NCI-H2171 treated with DMSO at 0.1 percent for 48 hours (cell line): ENCODE measurements around the gene SETDB1.

Source experiments
- DNase-seq: peaks from one replicate; lab custom pipeline; 2025; lab: John Stamatoyannopoulos, UW

Gene SETDB1

DNA sequence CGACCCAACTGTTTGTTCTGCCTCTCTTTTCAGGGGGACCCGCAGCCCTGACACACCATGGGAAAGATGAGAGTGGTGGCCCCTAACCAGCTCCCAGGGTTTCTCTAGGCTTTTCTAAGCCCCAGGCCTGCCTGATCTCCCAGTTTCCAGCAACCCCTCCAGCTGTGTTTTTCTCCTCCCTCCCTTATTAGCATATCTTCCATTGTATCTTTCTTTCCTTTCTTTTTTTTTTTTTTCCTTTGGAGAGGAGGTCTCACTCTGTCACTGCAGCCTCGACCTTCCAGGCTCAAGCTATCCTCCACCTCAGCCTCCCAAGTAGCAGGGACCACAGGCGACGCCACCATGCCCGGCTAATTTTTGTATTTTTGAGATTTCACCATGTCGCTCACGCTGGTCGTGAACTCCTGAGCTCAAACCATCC is 50.2 kb downstream of the SETDB1 start:
- DNase-seq, result no peak

DNA sequence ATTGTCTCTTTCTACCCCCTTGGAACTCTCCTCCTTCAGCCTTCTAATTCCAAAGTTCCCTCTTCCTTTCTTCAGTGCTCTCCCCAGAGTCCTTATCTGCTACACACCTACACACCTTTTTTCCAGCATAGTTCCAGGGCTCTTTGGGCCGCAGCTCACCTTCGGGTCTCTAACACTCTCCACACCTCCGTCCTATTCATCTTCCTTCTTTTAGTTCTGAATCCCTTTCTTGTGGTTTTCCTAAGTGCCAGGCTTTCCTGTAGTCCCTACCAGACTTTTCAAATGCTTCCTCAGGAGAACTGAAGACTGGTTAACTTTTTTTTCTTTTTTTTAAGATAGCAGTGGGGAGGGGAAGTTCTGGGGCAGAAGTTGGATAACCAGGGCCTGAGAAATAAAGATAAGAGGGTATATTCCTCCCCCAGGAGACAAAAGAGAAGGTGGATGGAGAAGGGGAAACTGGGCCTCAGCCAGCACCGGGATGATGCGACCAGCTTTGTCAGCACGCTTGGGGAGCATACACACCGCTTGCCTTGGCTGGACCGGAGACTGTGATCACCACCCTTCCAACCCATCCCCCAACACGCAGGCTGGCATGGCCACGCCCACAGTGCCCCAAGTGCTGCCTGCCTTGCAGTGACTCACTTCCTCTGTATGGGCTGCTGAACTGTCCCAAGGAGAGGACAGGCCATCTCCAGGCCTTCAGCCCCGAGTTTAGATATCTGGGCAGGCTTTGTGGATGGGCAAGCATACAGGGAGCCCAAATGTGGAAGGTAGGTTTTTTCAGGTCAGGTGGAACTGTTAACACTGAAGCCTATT is 50.9 kb downstream of the SETDB1 start:
- no peak for DNase-seq

DNA sequence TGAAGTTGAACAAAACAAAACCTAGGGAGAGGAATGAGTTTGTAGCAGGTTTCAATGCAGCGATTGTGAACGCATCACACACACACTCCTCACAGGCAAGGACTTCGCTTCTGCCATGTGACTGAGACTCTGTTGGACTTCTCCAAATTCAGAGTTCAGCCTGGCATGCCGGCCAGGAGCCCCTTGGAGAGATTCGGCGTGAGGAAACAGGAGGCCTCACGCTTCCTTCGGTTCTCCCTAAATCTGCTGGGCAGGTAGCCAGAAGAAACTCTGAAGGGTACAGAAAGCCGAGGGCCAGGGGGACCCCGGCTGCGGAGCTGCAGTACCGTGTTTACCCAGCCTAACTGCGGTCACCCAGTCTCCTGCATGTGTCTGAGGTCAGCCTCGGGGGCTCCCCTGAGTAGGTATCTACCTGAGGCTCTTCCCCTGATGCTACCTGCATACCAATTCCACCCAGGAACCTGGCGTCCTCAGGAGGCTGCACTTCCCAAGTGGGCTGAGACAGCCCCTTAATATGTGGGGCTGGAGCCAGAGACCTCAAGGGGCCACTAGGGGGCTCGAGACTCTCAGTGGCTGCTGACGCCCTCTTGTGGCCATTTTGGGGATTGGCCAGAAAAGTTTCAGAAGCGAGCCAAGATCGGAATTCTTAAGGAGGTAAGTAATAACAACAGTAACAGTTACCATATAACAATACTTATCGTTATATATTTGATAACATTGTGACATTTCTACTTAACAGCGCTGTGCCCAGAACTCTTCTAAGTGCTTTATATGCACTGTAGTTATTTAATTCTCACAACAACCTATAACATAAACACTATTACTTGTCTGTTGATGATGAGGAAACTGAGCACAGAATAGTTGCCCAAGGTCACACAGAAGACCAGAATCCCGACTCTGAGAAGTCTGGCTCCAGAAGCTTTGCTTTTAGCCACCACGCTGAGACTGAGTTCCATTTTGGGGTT is 53.2 kb downstream of the SETDB1 start:
- peak; percentile 87 for DNase-seq

DNA sequence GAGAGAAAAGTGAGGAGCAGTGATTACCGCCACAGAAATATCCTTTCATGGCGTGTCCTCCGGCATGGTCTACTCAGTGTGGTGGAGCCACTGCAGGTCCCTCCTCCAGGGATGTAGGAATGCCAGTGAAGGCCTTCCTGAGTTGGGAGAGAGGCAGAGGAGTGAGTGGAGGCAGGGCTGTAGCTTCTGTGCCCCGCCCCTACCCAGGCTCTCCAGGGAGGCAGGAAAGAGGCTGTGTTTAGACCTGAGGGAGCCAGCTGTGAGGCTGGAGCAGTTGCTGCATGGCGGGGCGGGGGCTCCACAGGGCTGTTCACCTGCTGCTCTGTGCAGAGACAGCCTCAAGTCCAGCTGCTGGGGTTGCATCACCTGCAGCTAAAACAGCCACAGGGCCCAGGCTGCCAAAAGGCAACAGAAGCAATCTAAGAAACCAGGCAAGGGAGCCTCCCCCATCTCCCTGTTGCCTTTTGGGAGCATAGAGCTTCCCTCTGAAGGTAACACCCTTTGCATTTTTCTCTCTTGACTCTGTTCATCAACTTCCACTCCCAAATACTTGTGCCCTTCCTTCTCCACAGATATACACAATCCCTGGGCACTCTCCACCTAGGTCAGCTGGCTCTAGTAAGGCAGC is 55.1 kb downstream of the SETDB1 start:
- DNase-seq, result peak; percentile 97

DNA sequence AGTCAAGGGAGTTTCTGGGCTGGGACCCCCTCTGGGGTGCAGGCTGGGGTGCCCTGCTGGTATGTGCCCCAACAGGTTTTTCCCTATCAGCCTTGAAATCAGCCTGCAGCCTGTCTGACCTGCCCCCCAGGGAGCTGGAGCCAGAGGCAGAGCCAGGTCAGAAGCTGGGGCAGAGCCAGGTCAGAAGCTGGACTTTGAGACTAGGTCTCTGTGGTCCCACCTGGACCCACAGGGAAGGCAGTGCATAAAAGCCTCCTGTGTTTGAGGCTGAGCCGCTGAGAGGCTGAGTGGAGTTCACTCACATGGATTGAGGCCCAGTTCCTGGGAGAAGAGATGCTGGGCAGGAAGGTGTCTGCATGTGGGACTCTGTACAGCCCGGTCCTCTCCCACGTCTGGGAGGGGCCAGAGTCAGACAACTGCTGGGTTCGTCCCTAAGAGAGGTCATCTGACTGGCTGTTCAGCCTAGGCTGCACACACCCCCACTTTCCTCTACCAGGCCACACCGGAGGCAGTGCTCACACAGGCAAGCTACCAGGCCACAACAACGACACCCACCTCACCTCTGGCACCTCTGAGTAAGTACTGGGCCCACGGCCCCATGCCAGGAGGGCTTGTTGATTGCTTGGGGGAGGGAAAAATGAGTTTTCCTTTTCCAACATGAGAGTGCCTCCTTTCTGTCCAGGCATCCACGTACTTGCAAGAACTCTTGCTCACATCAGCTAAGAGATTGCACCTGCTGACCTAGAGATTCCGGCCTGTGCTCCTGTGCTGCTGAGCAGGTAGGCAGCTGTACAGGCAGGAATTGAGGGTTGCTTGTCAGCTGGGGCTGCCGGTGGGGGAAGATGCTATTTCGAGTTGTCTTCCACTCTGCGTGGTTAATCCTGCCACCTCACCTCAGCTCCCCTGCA is 55.9 kb downstream of the SETDB1 start, which contains the start of gene ANXA9:
ANXA9 (plus strand) TSS at position 488 of the 908 bp plus-strand sequence. CDS start 814 bp downstream, outside the sequence.
- DNase-seq, result no peak

DNA sequence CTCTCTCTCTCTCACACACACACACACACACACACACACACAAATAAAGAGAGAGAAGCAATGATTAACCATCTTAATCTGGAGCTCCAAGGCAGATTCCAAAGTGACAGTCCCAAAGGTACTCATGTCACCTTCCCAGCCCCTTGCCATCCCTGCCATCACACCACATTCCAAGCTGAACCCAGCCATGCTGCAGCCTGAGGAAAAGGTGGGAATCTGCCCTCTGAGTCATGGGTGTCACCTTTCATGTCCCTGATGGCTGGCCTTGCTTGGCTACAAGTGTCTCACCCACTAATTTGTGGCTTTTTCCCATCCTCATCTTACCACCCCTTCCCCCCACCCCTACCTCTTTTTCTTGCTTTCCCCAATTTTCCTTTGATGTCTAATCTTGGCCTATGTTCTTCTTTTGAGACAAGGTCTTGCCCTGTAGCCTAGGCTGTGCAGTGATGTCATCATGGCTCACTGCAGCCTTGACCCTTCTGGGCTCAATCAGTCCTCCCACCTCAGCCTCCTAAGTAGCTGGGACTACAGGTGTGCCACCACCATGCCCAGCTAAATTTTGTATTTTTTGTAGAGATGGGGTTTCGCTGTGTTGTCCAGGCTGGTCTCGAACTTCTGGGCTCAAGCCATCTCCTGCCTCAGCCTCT is 59.1 kb downstream of the SETDB1 start:
- no peak for DNase-seq

DNA sequence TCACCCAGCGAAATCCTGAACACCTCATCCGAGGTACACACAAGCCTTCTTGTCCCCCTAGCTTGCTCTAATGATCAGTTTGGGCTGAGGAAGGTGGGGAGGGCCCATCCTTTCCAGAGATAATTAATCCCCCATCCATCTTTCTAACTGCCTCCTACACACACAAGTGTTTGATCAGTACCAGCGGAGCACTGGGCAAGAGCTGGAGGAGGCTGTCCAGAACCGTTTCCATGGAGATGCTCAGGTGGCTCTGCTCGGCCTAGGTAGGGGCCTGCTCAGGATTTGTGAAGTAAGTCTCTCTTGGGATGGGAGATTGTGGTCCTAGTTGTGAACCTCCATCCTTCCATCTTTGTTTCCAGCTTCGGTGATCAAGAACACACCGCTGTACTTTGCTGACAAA is 61.8 kb downstream of the SETDB1 start:
- DNase-seq, result no peak

DNA sequence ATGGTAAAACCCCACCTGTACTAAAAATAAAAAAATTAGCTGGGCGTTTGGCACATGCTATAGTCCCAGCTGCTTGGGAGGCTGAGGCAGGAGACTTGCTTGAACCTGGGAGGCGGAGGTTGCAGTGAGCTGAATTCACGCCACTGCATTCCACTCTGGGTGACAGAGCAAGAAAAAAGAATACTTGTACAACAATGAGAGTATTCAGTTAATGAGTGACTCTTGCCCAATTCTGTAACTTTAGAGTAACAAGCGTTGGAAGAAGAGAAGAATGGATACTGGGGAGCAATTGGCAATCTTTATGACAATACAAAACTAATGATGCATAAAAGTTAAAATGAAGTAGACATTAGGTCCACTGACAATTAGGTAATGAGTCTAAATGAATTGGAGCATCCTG is 66.5 kb downstream of the SETDB1 start:
- no peak for DNase-seq

DNA sequence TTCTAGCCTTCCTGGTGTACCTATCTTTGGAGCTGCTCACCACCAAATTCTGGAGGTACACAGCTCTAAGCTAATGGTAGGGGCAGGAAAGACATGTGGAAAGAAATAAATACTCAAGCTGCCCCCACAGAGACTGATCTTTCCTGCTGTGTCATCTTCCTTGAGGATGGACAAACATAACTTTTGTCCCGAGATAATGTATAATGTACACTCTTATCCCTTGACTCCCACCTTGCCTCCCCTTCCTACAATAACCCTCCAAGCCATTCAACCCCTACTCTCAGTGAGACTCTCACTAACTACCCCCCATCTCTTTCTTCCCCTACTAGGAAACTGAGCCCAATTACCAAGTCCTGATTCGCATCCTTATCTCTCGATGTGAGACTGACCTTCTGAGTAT is 68.1 kb downstream of the SETDB1 start:
- DNase-seq, result no peak

DNA sequence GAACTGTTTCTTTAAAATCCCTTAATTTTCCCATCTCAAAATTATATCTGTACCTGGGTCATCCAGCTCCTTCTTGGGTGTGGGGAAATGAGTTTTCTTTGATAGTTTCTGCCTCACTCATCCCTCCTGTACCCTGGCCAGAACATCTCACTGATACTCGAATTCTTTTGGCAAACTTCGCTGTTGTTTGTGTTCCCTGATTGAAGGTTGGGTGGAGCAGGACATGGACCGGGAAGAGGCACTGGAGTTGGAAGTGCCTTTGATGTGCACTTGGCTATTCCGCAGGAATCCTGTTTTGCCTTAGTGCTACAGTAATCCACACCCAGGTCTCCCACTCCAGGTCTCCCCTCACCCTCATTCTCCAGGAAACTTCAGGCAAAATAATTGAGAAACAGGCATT is 69.3 kb downstream of the SETDB1 start:
- no peak for DNase-seq

DNA sequence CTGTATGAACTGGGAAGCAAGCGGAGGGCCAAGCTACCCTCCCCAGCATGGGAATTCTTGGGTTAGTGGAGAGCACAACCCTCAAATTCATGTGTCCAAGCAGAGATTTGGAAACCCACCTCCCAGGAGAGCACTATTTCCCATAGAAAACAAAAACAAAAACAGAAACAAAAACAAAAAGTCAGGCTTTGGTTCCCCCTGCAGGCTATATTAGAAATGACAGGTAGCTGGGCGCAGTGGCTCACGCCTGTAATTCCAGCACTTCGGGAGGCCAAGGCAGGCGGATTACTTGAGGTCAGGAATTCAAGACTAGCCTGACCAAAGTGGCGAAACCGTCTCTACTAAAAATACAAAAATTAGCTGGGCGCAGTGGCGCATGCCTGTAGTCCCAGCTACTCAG is 69.7 kb downstream of the SETDB1 start:
- DNase-seq, result peak; percentile 20

DNA sequence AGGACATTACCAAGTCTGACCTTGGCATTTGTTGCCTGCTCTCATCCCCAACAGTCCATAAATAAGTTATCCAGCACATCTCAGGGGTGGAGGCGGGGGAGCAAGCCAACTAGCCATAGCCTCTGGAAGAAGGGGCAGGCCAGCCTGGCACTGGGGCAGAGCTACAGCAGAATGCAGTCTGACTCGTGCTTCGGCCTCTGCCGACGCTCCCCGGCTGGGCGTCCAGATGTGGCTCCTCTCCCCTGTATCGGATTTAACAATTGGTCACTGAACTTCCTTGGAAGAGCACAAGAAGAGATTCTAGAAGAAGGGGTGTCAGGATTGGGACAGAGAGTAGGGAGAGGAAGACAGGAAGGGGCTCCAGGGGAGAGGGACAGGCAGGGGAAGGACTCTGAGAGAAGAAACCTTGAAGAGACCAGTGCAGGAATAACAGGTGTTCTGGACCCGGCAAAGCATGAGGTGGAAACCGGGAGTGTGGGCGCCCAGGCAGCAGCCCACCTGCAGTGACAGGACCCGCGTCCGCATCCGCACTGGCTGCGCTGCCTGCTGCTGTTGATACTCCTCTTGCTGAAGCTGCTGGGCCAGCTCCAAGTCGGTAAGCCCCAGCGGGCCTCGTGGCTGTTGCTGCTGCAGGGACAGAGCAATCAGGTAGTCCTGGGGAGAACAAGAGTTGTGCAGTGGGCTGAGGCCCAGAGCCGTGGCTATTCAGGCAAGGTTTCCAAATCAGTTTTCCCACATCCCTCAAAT is 71.1 kb downstream of the SETDB1 start:
- DNase-seq, result no peak

DNA sequence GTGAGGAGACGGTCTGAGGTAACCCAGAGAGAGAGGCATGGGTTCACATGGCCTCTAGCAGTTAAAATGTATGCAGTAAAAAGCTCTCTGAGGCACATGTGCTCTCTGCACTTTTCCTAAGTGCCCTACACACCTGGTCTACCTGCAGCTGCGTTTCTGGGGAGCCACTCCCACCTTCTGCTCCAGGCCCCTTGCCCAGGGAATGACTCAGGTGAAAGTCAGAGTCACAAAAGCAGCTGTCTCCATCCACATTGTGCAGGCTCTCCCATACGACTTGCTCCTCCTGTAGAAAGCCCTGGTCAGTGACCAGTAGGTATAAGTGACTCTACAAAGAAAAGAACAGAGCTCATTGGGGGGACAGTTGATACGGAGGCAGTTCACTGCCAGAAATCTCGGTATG is 71.8 kb downstream of the SETDB1 start:
- DNase-seq, result peak; percentile 56

DNA sequence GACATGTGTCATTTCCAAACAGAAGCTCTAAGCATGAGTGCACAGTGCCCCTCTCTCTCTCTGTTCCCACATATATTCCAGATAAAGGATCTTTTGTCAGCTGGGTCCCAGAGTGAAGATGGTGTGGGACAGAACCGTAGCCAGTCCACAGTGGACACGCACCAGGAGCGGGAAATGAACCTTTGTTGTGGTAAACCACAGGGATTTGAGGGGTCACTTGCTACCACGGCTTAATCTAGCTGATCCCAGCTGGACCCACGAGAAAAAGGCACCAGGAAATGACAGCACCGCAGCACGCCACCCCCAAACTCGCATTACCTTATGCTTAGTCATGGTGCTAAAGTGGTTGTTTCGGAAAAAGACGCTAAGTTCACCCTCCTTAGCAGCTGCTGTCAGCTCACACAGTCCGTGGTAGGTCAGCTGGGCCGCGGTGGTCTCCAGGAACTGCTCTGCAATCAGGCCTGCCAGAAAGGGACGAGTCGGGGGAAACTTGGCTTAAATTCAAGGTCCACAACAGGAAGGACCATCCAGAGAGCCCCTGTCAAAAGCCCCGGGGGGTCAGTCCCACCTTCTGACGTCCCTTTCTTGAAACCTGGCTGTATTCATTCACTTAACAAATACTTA is 73.0 kb downstream of the SETDB1 start:
- no peak for DNase-seq

DNA sequence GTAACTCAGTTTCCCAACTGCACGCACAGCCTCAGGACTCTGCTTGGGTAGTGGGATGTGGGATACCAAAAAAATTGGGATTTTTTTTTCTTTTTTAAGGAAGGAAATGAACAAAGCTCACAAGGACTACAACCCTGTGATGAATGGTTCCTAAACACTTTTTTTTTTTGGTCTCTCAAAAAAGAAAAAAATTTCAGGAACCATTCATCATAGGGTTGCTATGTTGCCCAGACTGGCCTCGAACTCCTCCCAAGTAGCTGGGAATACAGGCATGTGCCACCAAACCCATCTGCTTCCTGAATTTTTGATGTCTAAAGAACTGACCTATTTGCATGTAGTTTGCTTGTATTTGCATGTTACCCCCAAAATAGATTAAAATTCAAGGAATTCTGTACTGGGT is 73.8 kb downstream of the SETDB1 start:
- DNase-seq, result no peak

DNA sequence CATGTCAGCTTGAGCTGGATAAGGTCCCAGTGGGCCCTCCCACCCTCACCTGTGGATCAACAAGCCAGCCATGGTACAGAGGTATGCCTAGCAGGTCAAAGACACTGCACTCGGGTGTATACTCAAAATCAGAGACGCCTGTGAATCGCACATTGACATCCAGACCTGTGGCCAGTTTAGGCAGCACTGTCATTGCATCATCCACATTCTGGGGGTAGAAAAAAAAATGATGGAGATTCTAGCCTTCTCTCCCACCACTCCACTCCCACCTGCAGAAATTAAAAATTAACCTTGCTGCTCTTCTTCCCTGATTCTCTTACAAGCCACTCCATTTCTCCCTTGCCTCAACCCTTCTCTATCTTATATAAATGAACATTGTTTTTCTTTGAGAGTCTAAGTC is 74.2 kb downstream of the SETDB1 start:
- DNase-seq, result no peak

DNA sequence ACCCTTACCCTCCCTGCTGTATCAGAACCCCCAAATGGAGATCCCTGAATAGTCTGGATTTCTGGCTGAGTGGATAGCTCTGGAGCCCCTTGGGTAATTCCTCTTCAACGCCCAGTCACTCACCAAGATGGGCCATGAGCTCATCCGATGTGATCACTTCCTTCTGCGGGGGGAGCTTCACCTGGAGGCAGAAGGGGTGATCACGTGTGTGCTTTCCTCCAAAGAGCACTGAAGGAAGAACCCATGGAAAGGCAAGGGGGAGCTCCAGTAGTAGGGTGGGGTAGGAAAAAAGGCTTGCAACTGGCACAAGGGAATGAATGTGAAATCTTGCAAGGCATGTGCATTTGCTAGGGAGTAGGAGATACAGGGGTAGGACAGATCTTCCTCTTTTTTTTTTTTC is 75.4 kb downstream of the SETDB1 start:
- no peak for DNase-seq

DNA sequence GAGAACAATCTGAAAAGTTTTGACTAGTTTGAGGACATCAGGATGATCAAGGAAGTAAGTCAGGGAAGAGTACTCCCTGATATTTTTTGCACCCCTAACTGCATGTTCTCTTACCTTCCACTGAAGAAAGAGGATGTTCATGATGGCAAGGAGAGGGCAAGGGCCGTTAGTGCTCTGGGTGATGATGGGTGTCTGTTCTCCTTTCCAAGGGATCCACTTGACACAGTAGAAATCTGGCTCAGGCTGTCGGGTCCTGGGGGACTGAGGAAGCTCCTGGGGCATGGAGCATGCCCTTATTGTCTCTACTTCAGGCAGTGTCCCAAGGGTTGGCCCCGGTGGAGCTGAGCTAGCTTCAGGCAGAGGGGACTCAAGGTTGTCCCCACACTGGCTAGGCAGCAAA is 75.9 kb downstream of the SETDB1 start:
- no peak for DNase-seq

DNA sequence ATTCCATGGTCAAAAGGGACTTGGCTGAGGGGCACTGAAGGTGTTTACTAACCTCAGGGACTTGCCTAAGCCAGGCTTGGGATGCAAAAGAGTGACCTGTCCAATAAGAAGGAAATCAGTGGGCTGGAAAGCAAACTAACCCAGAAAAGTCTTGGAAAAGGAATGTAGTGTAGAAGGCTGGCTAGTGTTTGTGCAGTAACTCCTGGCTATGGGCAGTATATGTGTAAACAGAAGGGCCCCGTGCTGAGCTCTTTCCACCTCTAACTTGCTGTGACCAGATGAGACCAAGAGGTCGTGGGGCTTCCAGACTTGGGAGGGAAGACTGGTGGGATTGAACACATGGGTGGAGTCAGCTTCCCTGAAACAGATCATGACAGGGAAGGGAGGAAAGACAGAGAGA is 76.4 kb downstream of the SETDB1 start:
- DNase-seq, result no peak

DNA sequence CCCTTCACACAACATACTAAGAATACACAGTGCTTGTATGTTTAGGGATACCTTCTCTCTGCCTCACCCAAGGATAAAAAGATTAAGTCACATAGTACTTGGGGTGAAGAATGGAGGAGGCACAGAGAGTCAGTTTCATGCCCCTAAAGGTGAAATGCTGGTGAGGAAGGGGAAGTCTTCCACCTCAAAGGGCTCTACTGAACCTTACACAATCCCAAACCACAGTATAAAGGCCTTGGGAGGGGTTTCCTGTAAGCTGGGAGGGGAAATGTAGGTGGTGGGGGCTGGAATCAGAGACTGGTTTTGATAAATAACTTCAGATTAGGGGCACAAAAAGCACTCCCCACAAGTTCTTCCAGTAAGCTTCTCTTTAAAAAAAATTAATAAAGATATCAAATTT is 77.0 kb downstream of the SETDB1 start:
- no peak for DNase-seq
